Measurements from ENCODE around the gene POLR1H. TPM values are rescaled to one million over a fixed set of nuclear protein-coding genes. Genes with fewer than 3 reads are reported as not detected.

POLR1H gene
- total RNA-seq, 2 experiments from 2014 or later = 49.6 to 52.7 TPM

- ChIA-PET CTCF (interaction anchor here (0.6 to 2.4 kb wide), 3 partner anchors 11 to 255 kb away, joined by 5 to 9 read pairs (median 6); no protein-coding TSS in a partner anchor), POLR2A (no interaction called here)
Observed at GRCh38 chr6:30091577-30092381, 30.7 kb downstream of the POLR1H start.

DNA sequence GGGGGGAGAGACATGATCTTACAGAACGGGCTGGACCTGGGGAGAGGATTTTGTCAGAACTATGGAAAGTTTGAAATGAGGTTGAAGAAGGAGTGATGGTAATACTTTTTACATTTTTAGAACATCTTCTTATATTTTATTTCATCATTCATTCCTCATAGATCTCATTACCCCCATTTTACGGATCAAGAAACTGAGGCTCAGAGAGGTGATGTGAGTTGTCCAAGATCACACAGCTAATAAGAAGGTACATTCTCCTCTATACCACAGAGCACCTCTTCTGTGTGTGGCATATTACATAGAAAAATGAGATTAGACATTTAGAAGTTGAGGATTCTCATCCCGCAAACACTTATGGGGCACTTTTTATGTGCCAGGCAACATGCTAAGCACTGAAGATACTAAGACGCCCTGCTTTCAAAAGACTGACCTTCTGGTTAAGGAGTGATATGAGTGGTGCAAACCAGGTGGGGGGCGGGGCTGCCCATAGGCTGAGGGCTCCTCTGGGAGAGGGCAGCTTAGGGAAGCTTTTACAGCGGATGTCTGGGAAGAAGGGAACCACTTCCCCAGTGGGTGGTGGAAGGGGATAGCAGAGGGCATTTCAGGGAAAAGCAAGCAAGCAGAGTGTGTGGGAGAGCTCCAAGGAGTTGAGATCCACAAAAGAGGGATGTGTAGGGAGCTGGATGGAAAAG is 31.9 kb downstream of the POLR1H start:
- ChIA-PET POLR2A (no interaction called here), CTCF (interaction anchor here (2.4 kb wide), 1 partner anchor 38 kb away, joined by 9 read pairs; no protein-coding TSS in a partner anchor)

DNA sequence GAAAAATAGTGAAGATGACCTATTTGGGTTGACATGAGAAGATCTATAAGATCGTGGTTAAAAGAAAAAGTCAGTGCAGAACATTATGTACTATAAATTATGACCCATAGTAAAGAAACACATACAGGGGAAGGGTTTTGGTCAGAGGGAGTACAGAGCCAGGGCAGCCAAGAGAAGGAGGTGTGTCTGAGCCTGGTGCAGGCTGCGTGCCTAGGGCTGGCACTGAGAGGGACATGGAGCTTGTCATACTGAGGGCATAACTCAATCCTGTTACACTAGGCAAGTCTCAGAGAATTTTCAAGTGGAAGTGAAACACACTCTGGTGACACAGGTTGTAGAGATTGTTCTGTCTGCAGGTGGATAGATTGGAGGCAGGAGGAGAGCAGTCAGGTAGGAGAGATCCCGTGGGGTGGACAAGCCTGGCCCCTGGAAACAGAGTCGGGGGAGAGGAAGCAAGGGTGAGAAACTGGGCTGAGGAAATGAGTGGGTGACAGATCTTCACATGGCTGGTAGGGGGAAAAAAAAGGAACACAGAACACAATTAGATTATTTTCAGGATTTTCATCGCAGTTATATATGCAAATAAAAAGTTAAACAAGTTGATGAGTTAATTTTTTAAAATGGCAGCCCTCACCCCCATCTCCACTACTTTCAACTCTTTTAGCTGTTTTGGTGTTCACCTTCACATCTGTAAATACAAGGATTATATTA is 33.0 kb downstream of the POLR1H start:
- ChIA-PET CTCF (interaction anchor here (0.8 kb wide), 1 partner anchor 37 kb away, joined by 3 read pairs; no protein-coding TSS in a partner anchor), POLR2A (no interaction called here)

DNA sequence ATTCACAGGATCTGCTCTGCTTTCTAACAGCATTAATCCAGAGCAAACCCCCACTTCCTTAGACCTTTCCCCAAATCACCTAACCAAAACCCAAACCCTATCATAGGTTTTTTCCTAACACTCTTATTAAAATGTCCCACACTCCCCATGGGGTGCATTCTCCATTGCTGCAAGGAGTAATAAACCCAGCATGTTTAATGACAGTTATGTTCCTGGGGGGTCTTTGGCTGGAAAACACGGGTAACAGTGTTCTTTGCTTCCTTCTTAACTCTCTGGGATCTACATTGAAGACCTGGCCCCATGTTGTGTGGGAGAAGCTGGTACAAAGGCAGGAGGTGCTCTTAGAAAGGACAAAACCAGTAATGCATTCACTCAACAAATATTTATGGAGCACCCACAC is 35.8 kb downstream of the POLR1H start:
- ChIA-PET POLR2A (no interaction called here), CTCF (interaction anchor here (0.8 to 1.3 kb wide), 2 partner anchors 31 to 35 kb away, joined by 4 read pairs; no protein-coding TSS in a partner anchor)

GRCh38 chr6:30097902-30098768 is 37.1 kb downstream of the POLR1H start:
- ChIA-PET POLR2A (no interaction called here), CTCF (no interaction called here)

DNA sequence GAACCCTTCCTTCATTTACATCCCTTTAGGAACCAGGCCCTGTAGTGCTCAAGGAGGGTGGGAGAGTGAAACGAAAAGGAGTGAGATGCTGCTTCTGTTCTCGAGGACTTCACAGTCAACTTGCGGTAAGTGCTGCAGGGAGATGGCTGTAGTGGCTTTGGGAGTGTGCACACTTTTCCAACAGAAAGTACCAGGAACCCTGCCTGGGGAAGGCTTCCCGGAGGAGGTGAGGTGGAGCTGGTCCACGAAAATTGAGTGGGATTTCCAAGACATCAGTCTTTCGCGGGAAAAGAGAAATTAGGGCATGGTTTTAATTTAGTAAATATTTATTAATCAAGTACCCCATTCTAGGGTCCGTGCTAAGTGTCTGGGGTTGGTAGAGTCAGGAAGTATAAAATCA is 39.1 kb downstream of the POLR1H start:
- ChIA-PET POLR2A (no interaction called here), CTCF (no interaction called here)

DNA sequence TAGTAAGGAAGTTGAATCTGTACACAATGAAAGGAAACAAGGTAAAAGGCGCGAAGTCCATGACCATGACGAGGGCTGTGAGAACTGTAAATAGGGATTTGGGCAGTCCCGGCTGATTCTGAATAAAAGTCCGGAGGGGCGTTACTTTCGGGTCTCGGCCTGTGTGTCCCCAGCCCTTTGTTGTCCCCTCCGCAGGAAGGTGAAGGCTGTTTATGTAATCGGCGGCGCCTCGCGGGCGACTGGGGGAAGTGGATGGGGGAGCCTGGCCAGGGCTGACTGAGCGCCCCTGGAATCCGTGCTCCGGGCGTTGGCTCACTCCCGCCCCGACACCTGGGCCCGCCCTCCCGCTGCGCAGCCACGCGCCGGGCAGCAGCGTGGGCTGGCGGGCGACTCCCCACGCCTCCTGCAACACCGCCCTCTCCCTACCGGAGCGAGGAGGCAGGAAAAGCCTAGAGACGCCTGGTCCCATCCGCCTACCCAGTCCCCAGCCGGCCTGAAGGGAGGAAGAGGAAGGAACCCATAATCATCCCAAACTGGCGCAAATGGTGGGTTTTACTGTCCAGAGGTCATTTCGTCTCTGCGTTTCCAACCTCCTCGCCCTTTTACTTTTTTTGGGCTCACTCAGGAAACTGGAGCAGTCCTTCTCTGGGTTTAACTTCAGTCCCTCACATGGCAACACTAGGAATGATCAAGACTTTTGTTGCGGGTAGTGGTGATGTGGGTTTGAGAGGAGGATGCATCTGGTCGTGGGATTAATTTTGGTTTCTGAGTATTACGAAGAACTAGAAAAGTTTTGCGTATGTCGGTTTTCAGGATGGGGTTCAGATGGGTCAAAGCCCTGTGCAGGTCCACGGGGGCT is 39.7 kb downstream of the POLR1H start:
- CTCF ChIA-PET = interaction anchor here (1.5 to 6.5 kb wide), 2 partner anchors 25 to 31 kb away, joined by 5 to 136 read pairs; no protein-coding TSS in a partner anchor
- POLR2A ChIA-PET = no interaction called here

- ChIA-PET CTCF (interaction anchor here (0.6 to 6.5 kb wide), 6 partner anchors 24 to 355 kb away, joined by 3 to 136 read pairs (median 4); partner anchors contain the start of gene POLR1H), POLR2A (no interaction called here)
Observed at GRCh38 chr6:30101444-30102413, 40.7 kb downstream of the POLR1H start.

GRCh38 chr6:30102414-30102969 is 41.4 kb downstream of the POLR1H start:
- POLR2A ChIA-PET = no interaction called here
- CTCF ChIA-PET = interaction anchor here (0.6 to 6.5 kb wide), 22 partner anchors 11 to 1973 kb away, joined by 3 to 136 read pairs (median 4); partner anchors contain the start of genes POLR1H, RNF39 and TRIM39

GRCh38 chr6:30102970-30103871 is 42.2 kb downstream of the POLR1H start:
- CTCF ChIA-PET = interaction anchor here (0.6 to 6.5 kb wide), 19 partner anchors 12 to 1973 kb away, joined by 3 to 136 read pairs (median 4); partner anchors contain the start of genes RNF39 and TRIM39
- POLR2A ChIA-PET = interaction anchor here (0.5 to 0.8 kb wide), 2 partner anchors 10 to 28 kb away, joined by 3 read pairs; partner anchors contain the start of gene TRIM31

DNA sequence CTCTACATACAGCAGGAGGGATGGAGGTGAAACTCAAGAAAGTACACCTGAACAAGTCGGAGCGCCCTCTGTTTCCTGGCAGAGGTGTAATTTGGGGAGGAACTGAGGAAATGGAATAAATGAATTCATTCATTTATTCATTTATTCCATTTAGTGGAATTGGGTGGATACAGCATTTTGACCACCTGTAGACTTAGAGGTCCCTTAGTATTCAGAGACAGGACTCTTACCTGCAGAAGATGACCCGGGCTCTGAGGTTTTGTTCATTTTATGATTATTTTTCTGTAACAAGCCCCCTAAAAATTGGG is 42.8 kb downstream of the POLR1H start:
- ChIA-PET CTCF (interaction anchor here (0.9 to 6.5 kb wide), 15 partner anchors 12 to 370 kb away, joined by 3 to 136 read pairs (median 4); partner anchors contain the start of genes POLR1H, PPP1R11 and RNF39), POLR2A (interaction anchor here (0.8 kb wide), 1 partner anchor 27 kb away, joined by 3 read pairs; no protein-coding TSS in a partner anchor)

- POLR2A ChIA-PET = no interaction called here
- CTCF ChIA-PET = interaction anchor here (1.0 to 6.5 kb wide), 4 partner anchors 20 to 44 kb away, joined by 3 to 136 read pairs (median 14); partner anchors contain the start of genes POLR1H and PPP1R11
Observed at GRCh38 chr6:30104661-30105060, 43.6 kb downstream of the POLR1H start.

DNA sequence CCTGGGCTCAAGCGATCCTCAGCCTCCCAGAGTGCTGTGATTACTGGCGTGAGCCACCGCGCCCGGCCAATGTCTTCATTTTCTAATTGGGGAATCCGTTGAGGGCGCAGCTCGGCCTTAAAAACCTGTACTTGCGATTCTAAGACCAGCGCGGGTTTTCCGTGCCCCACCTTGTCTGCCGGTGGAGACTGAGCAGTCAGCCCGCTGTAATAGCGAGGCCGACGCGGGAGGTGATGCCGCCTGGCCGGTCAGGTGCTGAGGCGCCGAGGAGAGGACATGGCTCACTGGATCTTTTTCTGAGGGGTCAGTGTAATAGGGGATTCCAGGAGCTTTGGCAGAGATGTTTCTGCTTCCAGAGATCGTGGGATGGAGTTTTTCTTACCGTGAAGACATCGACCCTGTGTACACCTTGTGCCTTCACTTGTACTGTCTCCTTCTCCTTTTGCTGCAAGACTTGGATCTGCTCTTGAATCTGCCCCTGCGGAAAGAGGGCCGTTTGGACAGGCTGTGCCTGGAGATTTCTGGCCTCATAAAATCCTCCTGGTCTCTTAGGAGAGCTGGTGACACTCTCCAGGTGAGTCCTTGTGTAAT is 50.3 kb downstream of the POLR1H start:
- CTCF ChIA-PET = interaction anchor here (3.9 kb wide), 1 partner anchor 20 kb away, joined by 18 read pairs; no protein-coding TSS in a partner anchor
- POLR2A ChIA-PET = no interaction called here

DNA sequence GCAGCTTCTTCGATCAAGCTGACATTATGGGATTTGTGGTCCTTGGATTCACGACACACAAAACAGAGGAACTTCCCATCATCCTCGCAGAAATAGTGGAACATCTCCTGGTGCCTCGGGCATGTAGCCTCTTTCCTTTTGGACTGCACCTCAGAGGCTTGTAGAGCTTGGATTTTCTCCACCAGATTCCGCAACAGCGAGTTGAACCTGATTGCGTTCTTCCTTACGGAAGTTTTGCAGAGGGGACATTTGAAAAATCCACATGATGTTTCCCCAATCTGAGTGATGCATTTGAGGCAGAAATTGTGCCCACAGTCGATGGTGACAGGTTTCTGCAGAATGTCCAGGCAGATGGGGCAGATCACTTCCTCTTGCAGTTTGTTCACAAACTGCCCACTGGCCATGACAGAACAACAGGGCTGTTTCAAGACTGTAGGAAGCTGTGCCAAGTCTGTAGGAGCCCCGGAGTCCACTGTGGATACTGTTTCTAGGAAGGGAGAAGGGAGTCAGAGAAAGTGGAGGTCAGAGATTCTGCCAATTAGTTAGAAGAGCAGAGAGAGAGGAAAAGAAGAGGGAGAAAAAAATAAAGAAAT is 51.4 kb downstream of the POLR1H start:
- ChIA-PET CTCF (interaction anchor here (3.9 kb wide), 1 partner anchor 18 kb away, joined by 18 read pairs; no protein-coding TSS in a partner anchor), POLR2A (interaction anchor here (0.6 kb wide), 1 partner anchor 9 kb away, joined by 3 read pairs; no protein-coding TSS in a partner anchor)

Measured in activated CD8-positive, alpha-beta memory T cell treated with anti-CD3 and anti-CD28 coated beads for 36 hours (primary cell).